Caco-2 (cell line): ENCODE results near the gene CREB1. TPM values are rescaled to one million over a fixed set of nuclear protein-coding genes. Genes with fewer than 3 reads are reported as not detected.
A peak's percentile ranks its signal among the peaks of the same experiment; 100 is the strongest.

Source experiments
- BruUV-seq: library from RNA; stranded (reverse); fragments of 400-500 nt; replicated peaks from 2 replicates; lab custom pipeline; 2021; lab: Mats Ljungman, UMichigan
- CTCF ChIA-PET: fragments of 300-600 bp; sonication (Branson Sonifier 250); formaldehyde crosslinking; loops from one replicate; lab custom pipeline; 2022; ENCODE audit warnings: antibody characterized with exemption; lab: Charles Lee
- POLR2A ChIA-PET: fragments of 300-600 bp; sonication (Branson Sonifier 250); formaldehyde crosslinking; loops from one replicate; lab custom pipeline; 2022; ENCODE audit warnings: antibody characterized with exemption; lab: Charles Lee
- DNase-seq, 2 experiments: peaks; one replicate each; pipeline versions ENCODE4 v3.0.0 to v3.0.0-alpha.2; 2020 to 2022
- H3K27me3 ChIP-seq: replicated peaks from 2 replicates; pipeline ENCODE4 v1.6.0; 2011; ENCODE audit warnings: low read length; ENCODE audit not compliant: control insufficient read depth, insufficient read depth
- H3K36me3 ChIP-seq: 2 replicates; pipeline ENCODE4 v1.5.1; 2011; ENCODE audit warnings: low read length; ENCODE audit not compliant: control insufficient read depth, insufficient read depth
- H3K4me1 ChIP-seq: fragments of 250-450 bp; sonication (Bioruptor Pico); 2 replicates; pipeline ENCODE4 v1.5.1; 2020; ENCODE audit warnings: mild to moderate bottlenecking
- H3K4me3 ChIP-seq: 2 replicates; pipeline ENCODE4 v1.5.1; 2011; ENCODE audit warnings: low read depth, mild to moderate bottlenecking, control low read depth, low read length
- H3K9me3 ChIP-seq: fragments of 250-450 bp; sonication (Bioruptor Pico); 2 replicates; pipeline ENCODE4 v1.5.1; 2020; ENCODE audit warnings: mild to moderate bottlenecking, moderate library complexity
- H3K27ac Mint-ChIP-seq: one replicate; pipeline ENCODE4 v1.8.0; 2022; ENCODE audit warnings: mixed read lengths; ENCODE audit not compliant: unreplicated experiment
- H3K27me3 Mint-ChIP-seq: one replicate; pipeline ENCODE4 v1.8.0; 2022; ENCODE audit warnings: mixed read lengths; ENCODE audit not compliant: insufficient read depth, unreplicated experiment
- H3K36me3 Mint-ChIP-seq: one replicate; pipeline ENCODE4 v1.8.0; 2022; ENCODE audit warnings: mild to moderate bottlenecking, mixed read lengths; ENCODE audit not compliant: insufficient read depth, unreplicated experiment
- H3K4me1 Mint-ChIP-seq: one replicate; pipeline ENCODE4 v1.8.0; 2022; ENCODE audit warnings: low read depth, mixed read lengths; ENCODE audit not compliant: unreplicated experiment
- H3K4me3 Mint-ChIP-seq: one replicate; pipeline ENCODE4 v1.8.0; 2022; ENCODE audit warnings: mild to moderate bottlenecking, moderate library complexity, mixed read lengths; ENCODE audit not compliant: unreplicated experiment
- H3K9me3 Mint-ChIP-seq: one replicate; pipeline ENCODE4 v1.8.0; 2022; ENCODE audit warnings: mixed read lengths; ENCODE audit not compliant: unreplicated experiment
- CTCF ChIP-seq, 2 experiments: fragments of 200-600 bp in 1 of 2; IDR thresholded peaks; 1 replicate in 1 of 2; 2 replicates in 1 of 2; pipeline versions ENCODE4 v1.5.1 to v1.8.0; 2011 to 2022; ENCODE audit warnings: antibody characterized with exemption in 1 of 2, control low read depth in 1 of 2, inconsistent platforms in 1 of 2, low read depth in 1 of 2, low read length in 1 of 2, mild to moderate bottlenecking in 1 of 2, moderate library complexity in 1 of 2; ENCODE audit not compliant: insufficient read depth in 1 of 2, severe bottlenecking in 1 of 2, unreplicated experiment in 1 of 2
- intact Hi-C: fragments of 100-400 bp; cut with micrococcal nuclease; formaldehyde crosslinking; loops from one replicate; pipeline ENCODE4 v1.10.0; 2022; ENCODE audit not compliant: unreplicated experiment
- total RNA-seq: library from RNA; stranded (reverse); gene quantifications from 2 replicates; pipeline ENCODE4 v1.2.3, GENCODE V29; 2022

CREB1 gene
- total RNA-seq, 1 experiment from 2014 or later: 59.0 TPM

- intact Hi-C loops: loop anchor here (10.0 kb wide), 2 partner anchors 415 to 455 kb away; no protein-coding TSS in a partner anchor
- no peak for DNase-seq
- H3K36me3 Mint-ChIP-seq: peaks cover 54% of the 10 kb centered on the region
- BruUV-seq: no TSS peak
- Histone ChIP-seq H3K27me3 (no peaks in the 10 kb centered on the region), H3K36me3 (peaks cover 4% of the 10 kb centered on the region), H3K4me1 (peaks cover 15% of the 10 kb centered on the region), H3K4me3 (no peak overlapping the region), H3K9me3 (no peaks in the 10 kb centered on the region)
- ChIA-PET CTCF (no interaction called here), POLR2A (no interaction called here)
- peaks cover 13% of the 10 kb centered on the region for H3K4me1 Mint-ChIP-seq
- no peaks in the 10 kb centered on the region for H3K9me3 Mint-ChIP-seq
- H3K4me3 Mint-ChIP-seq: no peak overlapping the region
- no peaks in the 10 kb centered on the region for H3K27me3 Mint-ChIP-seq
- H3K27ac Mint-ChIP-seq: no peak overlapping the region
- TF ChIP-seq CTCF (IDR thresholded peaks at IDR 0.05; ENCODE audit: insufficient read depth in 1 of 2, low read depth in 1 of 2, low read length in 1 of 2, severe bottlenecking in 1 of 2, unreplicated experiment in 1 of 2): no peak
These were observed 90.0 kb downstream of the CREB1 start for GRCh38 chr2:207619764-207620203.

- peaks cover 4% of the 10 kb centered on the region for H3K36me3 ChIP-seq
- no peaks in the 10 kb centered on the region for H3K27me3 ChIP-seq
- no TSS peak for BruUV-seq
- no peak overlapping the region for H3K4me3 Mint-ChIP-seq
- H3K4me1 ChIP-seq: peaks cover 11% of the 10 kb centered on the region
- POLR2A ChIA-PET: interaction anchor here (0.8 to 1.0 kb wide), 3 partner anchors 18 to 92 kb away, joined by 3 to 5 read pairs (median 3); partner anchors contain the start of genes CCNYL1 and CREB1
- H3K36me3 Mint-ChIP-seq: peaks cover 51% of the 10 kb centered on the region
- no peaks in the 10 kb centered on the region for H3K9me3 ChIP-seq
- no peak overlapping the region for H3K4me3 ChIP-seq
- no peak overlapping the region for H3K27ac Mint-ChIP-seq
- TF ChIP-seq CTCF (IDR thresholded peaks at IDR 0.05; ENCODE audit: insufficient read depth in 1 of 2, low read depth in 1 of 2, low read length in 1 of 2, severe bottlenecking in 1 of 2, unreplicated experiment in 1 of 2): no peak
- intact Hi-C loops: loop anchor here (10.0 kb wide), 2 partner anchors 413 to 453 kb away; no protein-coding TSS in a partner anchor
- DNase-seq: no peak
- H3K9me3 Mint-ChIP-seq: no peaks in the 10 kb centered on the region
- CTCF ChIA-PET: no interaction called here
- peaks cover 13% of the 10 kb centered on the region for H3K4me1 Mint-ChIP-seq
- H3K27me3 Mint-ChIP-seq: no peaks in the 10 kb centered on the region
These were observed 91.8 kb downstream of the CREB1 start for GRCh38 chr2:207621501-207622039.

GRCh38 chr2:207624185-207625013 is 94.6 kb downstream of the CREB1 start:
- H3K4me3 ChIP-seq: peak overlapping the region; percentile 93
- H3K4me3 Mint-ChIP-seq: peak overlapping the region; percentile 93
- H3K4me1 ChIP-seq: no peaks in the 10 kb centered on the region; the same call in 1 of the 2 replicates
- no peak for TF ChIP-seq CTCF (IDR thresholded peaks at IDR 0.05; ENCODE audit: insufficient read depth in 1 of 2, low read depth in 1 of 2, low read length in 1 of 2, severe bottlenecking in 1 of 2, unreplicated experiment in 1 of 2)
- no peaks in the 10 kb centered on the region for H3K27me3 ChIP-seq
- BruUV-seq: TSS peak; percentile 49
- ChIA-PET CTCF (interaction anchor here (0.6 to 2.2 kb wide), 10 partner anchors 20 to 1428 kb away, joined by 3 to 31 read pairs (median 6); partner anchors contain the start of genes CCNYL1 and CREB1), POLR2A (interaction anchor here (0.5 to 3.3 kb wide), 11 partner anchors 8 to 159 kb away, joined by 3 to 69 read pairs (median 6); partner anchors contain the start of genes CCNYL1 and CREB1)
- peaks cover 10% of the 10 kb centered on the region for H3K4me1 Mint-ChIP-seq
- H3K9me3 Mint-ChIP-seq: no peaks in the 10 kb centered on the region
- no peaks in the 10 kb centered on the region for H3K9me3 ChIP-seq
- peaks cover 37% of the 10 kb centered on the region for H3K36me3 Mint-ChIP-seq
- H3K36me3 ChIP-seq: peaks cover 2% of the 10 kb centered on the region
- no peaks in the 10 kb centered on the region for H3K27me3 Mint-ChIP-seq
- DNase-seq: peak; percentile 73 to 76
- intact Hi-C loops: loop anchor here (1.0 to 10.0 kb wide), 10 partner anchors 16 to 642 kb away; partner anchors contain the start of genes CCNYL1, CREB1 and PIKFYVE
- H3K27ac Mint-ChIP-seq: peak overlapping the region; percentile 92
